Right lung (tissue), 5 donors: ENCODE results near the gene DOCK3. TPM values are rescaled to one million over a fixed set of nuclear protein-coding genes. Genes with fewer than 3 reads are reported as not detected.
"Not testable (repeated sequence)": the region's sequence is repeated elsewhere in the genome, so short reads cannot be mapped to it uniquely, and the experiment has no call there.

Experiments used
- DNase-seq, 2 donors: peaks; one replicate each; pipeline ENCODE4 v3.0.0-alpha.2; 2013
- polyA plus RNA-seq, 5 donors: library from polyadenylated mRNA; unstranded; fragments of 120-200 nt; gene quantifications; one replicate each; pipeline versions ENCODE4 v1.2.1 to v1.2.3, GENCODE V29; 2013; ENCODE audit warnings: inconsistent platforms in 1 of 5, low replicate concordance in 1 of 5; ENCODE audit not compliant: insufficient read length in 5 of 5, insufficient read depth in 1 of 5

The DOCK3 gene
- polyA plus RNA-seq, 5 donors: 1.2 to 2.5 (median 2.4) TPM

DNA sequence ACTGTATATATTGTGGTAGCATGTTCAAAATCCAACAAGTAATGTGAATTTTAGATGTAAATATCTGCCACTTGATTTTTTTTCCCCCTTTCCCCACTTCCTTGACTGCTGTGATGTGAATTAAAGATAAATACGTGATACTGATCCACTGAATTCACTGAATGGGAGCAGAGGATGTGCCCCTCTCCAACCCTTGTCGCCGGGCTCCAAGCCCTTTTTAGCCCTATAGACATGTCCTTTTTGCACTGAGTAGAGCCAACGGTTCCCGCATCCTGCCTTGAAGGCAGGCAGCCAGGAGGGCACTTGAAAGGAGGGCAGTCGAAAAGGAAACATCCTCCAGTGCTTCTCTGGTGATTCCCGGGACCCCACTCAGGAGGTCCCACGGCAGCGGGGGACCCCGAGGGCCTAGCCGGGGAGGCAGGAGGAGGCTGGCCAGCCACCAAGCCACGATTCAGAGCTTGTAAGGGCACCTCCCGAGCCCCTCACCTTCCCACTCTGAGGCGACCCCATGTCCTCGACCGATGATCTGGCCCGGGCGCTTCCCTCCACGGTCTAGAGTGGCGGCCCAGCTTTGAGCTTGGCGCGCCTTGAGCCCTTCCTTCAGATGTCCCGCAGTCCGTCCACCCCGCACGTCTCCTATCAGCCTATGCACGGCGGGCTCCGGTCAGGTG lies 709.5 kb downstream of the DOCK3 start:
- DNase-seq: no peak

DNA sequence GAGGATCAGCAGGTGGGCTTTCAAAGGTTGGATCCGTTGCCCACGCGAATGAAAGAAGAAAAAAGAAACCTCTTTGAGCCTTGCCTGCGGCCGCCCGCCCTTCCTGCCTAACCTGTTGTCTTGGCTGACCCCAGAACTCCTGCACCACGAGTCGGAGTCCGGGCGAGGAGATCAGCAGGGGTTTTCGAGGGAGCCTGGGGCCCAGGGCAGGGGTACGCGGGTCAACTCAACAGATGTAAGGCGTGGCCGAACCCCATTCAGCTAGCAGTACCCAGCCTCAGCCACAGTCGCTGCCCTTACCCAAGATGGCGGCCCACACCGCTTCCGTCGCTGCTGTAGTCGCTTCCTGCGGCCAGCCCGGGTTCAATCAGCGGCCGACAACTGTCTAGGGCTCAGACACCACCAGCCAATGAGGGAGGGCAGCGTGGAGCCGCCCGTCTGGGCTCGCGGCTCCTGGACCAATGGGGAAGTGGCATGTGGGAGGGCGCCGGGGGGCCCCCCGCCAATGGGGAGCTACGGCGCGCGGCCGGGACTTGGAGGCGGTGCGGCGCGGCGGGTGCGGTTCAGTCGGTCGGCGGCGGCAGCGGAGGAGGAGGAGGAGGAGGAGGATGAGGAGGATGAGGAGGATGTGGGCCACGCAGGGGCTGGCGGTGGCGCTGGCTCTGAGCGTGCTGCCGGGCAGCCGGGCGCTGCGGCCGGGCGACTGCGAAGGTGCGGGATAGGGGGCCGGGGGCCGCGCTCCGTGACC lies 710.2 kb downstream of the DOCK3 start, which contains the start of gene MANF:
MANF (plus strand) TSS at position 566 of the 748 bp plus-strand sequence; CDS start at position 618, 52 bp downstream.
- peak; percentile 97 for DNase-seq

DNA sequence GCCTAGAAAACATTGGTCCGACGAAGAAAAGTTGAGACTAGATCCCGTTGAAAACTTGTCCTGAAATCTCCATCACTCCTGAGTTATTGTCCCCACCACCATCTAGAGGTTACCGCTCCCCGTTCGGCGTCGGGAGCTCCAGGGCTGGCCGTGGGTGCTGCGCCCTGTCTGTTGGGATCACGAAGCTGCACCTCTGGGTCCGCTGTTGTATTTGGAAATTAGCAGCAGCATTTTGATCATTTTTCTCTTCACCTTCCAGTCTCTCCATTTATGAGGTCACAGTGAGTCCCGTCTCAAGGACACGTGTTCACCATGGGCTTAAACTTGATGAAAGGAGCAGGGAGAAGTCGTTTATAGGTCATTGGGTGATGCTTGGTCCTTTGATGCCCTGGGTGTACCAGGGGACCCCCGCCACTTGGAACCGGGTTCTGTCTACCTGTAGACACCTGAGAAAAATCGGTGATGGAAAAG lies 710.9 kb downstream of the DOCK3 start:
- no peak for DNase-seq

DNA sequence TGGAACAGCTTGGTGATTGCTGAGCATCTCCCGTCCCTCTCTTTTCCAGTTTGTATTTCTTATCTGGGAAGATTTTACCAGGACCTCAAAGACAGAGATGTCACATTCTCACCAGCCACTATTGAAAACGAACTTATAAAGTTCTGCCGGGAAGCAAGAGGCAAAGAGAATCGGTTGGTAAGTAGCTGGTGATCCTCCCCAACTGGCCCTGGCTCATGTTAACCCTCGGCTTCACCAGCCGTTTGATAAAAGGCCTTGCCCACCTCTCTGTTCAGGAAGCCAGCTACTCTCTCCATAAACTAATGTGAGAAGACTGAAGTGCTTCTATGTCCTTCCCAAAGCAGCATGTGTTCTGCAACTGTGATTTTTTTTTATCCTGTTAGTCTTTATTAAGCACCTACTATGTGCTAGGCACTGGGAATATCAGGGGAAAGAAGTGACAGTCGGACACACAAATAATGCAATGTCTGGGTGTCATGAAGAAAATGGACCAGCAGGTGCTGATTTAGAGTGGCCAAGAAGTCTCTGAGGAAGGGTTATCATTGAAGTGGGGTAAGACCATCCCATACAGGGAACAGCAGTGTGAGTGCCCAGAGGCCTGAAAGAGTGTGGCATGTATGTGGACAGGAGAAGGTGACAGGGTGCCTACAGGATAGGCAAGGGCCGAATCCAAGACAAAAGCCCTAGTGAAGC lies 711.6 kb downstream of the DOCK3 start:
- no peak for DNase-seq

DNA sequence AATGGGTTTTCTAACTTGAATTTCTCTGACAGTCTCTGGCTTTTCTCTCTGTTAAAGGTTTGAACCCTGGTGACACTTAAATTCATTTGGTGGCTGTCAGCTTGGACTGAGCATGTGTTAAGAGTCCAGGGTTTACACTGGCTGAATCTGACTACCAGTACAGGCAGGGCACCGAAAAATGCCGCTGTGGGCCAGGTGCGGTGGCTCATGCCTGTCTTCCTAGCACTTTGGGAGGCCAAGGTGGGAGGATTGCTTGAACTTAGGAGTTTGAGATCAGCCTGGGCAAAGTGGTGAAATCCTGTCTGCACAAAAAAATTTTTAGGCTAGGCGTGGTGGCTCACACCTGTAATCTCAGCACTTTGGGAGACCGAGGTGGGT lies 712.1 kb downstream of the DOCK3 start:
- no peak for DNase-seq

DNA sequence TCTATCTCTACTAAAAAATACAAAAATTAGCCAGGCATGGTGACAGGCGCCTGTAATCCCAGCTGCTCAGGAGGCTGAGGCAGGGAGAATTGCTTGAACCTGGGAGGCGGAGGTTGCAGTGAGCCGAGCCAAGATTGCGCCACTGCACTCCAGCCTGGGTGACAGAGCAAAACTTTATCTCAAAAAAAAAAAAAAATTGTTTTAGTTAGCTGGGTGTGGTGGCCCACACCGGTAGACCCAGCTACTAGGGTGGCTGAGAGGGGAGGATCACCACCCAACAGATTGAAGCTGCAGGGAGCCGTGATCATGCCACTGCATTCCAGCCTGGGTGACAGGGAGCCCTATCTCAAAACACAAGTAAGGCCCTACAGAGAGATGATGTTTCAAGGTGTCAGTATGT lies 712.6 kb downstream of the DOCK3 start:
- not testable (repeated sequence) for DNase-seq

DNA sequence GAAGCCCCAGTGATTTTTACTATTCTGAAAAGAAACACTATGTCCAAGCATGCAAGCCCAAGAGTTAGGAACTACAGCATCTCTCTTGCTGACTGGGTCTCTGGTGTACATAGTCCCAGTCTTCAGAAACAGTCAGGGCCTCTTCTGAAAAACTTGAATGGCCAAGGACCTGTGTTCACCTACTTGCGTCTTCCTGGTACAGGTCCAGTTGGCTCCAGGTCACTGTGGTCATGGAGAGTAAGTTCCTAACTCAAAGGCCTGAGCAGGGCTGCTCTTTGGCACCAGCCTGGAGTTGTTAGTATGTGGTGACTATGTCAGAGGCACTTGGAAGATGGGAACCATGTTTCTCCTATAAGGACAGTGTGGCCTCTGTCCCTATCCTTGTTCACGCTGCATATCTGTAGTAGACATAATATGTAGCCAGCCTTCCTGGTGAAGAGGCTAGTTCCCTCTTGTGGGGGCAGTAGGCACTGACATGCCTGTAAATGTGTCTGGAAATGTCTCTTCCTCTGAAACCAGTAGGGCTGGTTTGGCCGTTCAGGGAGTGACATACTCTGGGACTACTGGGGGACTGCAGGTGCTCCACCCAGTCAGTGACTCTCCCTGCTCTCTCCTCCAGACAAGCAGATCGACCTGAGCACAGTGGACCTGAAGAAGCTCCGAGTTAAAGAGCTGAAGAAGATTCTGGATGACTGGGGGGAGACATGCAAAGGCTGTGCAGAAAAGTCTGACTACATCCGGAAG lies 713.7 kb downstream of the DOCK3 start:
- no peak for DNase-seq

DNA sequence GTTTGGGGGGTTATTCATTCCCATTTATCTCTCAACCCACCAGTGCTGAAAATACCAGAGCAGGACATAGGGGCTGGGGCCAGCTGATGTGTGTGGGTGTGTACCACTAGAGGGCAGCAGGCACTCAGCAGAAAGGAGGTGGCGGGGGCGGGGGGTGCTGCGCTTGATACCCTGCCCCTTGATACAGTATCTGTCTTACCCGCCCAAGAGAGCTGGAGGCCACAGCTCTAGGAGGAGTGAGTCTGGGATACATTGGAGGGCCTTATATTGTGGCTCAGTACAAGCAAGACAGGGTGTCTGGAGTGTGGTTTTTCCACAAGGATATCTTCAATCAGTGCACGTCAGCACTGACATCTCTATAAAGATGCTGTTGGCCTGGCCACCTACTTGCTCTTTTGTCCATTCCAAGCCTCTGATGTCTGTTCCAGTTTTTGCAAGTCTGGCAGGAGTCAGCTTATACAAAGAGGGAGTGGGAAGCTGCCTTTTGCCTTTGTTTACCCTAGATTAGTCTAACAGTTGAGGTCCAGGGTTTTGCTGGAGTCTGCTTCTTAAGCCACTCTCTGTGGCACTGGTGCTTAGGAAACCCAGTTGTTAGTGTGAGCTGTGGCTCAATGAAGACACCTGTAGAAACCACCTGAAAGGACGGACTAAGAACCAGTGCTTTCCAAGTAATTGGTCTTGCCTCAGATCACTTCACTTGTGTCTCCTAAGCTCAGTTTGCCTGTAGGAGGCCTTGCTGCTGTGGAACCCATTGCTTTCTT lies 714.9 kb downstream of the DOCK3 start:
- no peak for DNase-seq

DNA sequence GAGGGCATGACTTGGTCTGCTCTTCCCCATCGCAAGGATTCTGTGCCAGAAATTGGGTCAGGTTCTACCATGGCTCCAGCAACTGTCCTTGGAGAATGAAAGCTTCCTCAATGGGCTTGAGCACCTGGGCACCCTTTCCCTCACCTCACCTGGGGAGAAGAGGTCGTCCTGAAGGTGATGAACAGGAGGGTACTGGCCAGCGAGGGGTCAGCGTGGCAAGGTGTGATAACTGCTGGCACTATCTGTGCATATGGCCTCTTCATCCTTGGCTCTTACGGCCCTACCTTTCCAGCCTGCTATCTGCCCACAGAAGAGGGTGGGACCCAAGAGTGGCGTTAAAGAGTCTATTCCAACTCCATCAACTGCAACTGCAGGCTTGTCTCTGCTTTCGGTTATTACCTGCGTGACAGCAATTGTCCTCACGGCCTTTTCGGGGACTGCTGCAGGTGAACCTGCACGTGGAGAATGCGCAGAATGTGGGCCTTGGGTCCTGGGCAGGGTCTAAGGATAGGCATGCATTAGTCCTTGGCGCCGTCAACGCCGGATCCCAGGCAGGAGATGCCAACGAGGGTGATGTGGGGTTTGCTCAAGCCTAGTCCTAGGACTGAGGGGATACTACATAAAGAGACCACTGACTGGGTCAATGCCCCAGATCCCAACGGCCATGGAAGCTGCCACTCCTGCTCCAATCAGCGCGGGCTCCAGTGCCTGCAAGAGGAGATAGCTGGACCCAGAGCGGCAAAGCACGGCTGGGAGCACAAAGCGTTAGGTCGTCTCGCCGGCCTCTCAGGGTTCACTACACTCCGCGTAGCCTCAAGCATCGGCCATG lies 715.7 kb downstream of the DOCK3 start:
- DNase-seq: no peak

DNA sequence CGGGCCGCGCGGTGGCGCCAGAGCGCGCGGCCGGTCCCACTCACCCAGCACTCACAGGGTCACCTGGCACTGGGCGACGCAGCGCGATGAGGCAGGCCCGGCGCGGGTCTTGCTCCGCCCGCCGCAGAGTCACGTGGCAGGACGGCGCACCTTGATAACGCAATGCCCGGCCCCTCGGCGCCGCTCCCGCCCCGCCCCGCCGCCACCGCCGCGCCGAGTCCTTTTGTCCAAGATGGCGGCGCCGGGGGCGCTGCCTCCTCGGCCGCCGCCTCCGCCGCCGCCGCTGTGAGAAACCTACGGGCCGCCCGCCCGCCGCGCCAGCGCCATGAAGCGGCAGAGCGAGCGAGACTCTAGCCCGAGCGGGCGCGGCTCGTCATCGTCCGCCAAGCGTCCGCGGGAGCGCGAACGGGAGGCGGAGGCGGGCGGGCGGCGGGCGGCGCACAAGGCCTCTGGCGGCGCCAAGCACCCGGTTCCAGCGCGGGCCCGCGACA lies 716.4 kb downstream of the DOCK3 start, which contains the start of gene RBM15B:
RBM15B (plus strand) TSS at position 211 of the 491 bp plus-strand sequence; CDS start at position 326, 115 bp downstream.
- DNase-seq: peak; percentile 95 to 96

DNA sequence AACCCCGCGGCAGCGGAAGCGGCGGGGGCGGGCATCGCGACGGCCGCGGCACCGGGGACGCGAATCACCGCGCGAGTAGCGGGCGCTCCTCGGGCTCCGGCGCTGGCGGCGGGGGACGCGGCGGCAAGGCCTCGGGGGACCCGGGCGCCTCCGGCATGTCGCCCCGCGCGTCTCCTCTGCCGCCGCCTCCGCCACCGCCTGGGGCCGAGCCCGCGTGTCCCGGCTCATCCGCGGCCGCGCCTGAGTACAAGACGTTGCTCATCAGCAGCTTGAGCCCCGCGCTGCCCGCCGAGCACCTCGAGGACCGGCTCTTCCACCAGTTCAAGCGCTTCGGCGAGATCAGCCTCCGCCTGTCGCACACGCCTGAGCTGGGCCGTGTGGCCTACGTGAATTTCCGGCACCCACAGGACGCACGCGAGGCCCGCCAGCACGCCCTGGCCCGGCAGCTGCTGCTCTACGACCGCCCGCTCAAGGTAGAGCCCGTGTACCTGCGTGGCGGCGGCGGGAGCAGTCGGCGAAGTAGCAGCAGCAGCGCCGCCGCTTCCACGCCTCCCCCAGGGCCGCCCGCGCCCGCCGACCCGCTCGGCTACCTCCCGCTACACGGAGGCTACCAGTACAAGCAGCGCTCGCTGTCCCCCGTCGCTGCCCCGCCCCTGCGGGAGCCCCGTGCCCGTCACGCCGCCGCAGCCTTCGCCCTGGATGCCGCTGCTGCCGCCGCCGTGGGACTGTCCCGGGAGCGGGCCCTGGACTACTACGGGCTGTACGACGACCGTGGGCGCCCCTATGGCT lies 717.0 kb downstream of the DOCK3 start:
- no peak for DNase-seq

DNA sequence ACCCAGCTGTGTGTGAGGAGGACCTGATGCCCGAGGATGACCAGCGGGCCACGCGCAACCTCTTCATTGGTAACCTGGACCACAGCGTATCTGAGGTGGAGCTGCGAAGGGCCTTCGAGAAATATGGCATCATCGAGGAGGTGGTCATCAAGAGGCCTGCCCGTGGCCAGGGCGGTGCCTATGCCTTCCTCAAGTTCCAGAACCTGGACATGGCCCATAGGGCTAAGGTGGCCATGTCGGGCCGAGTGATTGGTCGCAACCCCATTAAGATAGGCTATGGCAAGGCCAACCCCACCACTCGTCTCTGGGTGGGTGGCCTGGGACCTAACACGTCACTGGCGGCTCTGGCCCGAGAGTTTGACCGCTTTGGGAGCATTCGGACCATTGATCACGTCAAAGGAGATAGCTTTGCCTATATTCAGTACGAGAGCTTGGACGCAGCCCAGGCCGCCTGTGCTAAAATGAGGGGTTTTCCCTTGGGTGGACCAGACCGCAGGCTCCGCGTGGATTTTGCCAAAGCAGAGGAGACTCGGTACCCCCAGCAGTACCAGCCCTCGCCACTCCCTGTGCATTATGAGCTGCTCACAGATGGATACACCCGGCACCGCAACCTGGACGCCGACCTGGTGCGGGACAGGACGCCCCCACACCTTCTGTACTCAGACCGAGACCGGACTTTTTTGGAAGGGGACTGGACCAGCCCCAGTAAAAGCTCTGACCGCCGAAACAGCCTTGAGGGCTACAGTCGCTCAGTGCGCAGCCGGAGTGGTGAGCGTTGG lies 717.8 kb downstream of the DOCK3 start:
- no peak for DNase-seq

DNA sequence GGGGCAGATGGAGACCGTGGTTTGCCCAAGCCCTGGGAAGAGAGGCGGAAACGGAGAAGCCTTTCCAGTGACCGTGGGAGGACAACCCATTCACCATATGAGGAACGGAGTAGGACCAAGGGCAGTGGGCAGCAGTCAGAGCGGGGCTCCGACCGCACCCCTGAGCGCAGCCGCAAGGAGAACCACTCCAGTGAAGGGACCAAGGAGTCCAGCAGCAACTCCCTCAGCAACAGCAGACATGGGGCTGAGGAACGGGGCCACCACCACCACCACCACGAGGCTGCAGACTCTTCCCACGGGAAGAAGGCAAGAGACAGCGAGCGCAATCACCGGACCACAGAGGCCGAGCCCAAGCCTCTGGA lies 718.4 kb downstream of the DOCK3 start:
- no peak for DNase-seq

DNA sequence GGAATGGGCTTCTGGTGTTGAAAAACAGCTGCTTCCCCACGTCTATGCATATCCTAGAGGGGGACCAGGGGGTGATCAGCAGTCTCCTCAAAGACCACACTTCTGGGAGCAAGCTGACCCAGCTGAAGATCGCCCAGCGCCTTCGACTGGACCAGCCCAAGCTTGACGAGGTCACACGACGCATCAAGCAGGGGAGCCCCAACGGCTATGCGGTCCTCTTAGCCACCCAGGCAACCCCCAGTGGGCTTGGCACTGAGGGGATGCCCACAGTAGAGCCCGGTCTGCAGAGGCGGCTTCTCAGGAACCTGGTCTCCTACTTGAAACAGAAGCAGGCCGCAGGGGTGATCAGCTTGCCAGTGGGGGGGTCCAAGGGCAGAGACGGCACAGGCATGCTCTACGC lies 718.8 kb downstream of the DOCK3 start:
- no peak for DNase-seq

DNA sequence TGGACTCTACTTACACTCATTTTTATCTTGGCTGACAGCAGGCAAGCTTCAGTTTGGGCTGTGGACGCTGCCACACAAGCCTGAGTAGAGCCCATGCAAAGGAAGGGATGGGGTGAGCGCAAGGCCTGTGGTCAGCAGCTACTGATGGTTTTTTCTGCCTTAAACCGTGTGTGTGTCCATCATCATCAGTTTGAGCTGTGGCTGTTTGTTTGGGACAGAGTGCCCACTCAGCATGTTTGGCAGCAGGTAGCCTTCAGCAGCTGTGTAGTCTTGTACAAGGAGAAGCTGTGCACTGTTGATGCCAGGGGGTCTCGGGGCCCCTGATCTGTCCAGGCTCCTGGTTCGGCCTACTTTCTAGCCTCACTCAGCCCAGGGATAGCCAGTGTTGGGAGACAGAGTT lies 719.8 kb downstream of the DOCK3 start:
- DNase-seq: no peak

DNA sequence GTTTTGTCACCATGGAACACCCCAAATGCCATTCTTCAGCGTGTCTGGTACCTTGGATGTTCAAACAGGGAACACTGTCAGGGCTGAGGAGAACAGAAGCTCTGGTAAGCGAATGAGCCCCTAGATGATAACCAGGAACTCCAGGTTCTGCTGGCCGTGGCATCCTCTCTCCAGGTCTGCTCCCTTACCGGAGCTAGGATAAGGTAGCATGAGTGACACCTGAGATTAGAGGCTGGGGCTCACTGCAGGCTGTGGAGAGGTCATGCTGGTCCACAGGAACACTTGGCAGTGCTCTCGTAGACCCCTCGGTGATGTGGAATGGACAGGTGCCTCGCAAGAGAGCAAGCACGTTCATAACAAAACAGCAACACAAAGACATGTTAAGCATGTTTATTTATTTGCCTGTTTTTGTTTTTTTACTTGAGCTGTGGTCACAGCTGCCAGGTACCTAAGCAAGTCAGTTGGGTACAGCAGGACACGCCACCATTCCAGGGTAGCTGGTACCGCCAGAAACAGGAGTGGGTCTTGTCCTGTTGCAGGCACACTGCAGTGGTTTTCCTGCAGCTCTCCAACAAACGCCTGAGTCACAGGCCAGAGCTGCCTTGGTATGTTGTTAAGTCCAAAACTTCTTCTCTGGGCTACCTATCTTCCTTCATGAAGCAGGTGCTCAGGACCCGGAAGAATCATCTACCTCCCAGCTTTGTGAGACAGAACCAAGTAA lies 720.9 kb downstream of the DOCK3 start:
- no peak for DNase-seq

DNA sequence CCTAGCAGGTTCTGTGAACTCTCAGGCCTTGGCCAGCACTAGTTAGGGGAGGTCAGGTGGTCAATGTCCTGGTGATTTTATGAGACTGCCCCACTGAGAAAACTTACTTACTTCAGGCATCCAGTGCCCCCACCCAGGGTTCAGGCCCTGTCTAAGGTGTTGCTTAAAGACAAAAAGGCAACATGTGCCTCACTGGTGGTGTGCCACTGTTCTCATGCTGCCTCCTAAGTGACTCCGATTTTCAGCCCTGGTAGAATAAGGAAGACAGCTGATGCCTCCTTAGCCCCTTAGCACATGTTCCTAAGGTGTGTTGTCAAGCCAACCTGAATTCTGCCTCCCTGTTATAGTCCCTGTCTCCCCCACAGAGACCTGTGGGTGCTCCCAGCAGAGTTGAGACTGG lies 721.7 kb downstream of the DOCK3 start:
- DNase-seq: no peak

DNA sequence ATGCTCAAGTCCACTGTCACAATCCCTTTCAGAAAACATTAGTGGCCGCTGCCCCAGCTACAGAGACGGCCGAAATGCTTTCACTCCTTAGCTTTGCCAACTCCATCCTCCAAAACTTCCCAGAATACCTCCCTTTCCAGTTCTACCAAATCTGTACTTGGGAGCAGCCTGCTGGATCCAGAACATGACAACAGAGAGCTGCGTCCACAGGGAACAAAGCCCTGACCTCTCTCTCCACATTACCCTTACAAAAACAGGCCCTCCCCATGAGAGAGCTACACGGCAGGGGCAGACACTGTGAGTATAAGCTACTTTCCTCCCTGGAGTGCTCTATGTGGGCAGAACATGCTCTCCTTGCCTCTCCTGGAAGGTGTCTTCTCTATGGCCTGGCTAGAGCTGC lies 722.7 kb downstream of the DOCK3 start:
- no peak for DNase-seq
